GM10248 (cell line): Measurements from ENCODE around the gene EPHA6.

Experiments
- CTCF ChIA-PET: fragments of 300-600 bp; sonication (Branson Sonifier 250); formaldehyde crosslinking; extraction: SDS; loops from one replicate; lab custom pipeline; 2021; ENCODE audit warnings: antibody characterized with exemption; lab: Yijun Ruan, JAX
- POLR2A ChIA-PET: fragments of 350-650 bp; sonication (Branson Sonifier 250); formaldehyde crosslinking; extraction: SDS; loops from one replicate; lab custom pipeline; 2020; ENCODE audit warnings: antibody characterized with exemption; lab: Yijun Ruan, JAX
- DNase-seq: peaks from one replicate; pipeline ENCODE4 v3.0.0; 2012; ENCODE audit errors: extremely low spot score
- CTCF ChIP-seq: IDR thresholded peaks from 2 replicates; pipeline ENCODE4 v1.5.1; 2012; ENCODE audit warnings: mild to moderate bottlenecking, low read depth; ENCODE audit errors: extremely low read depth, missing control alignments, control extremely low read depth

EPHA6 gene

DNA sequence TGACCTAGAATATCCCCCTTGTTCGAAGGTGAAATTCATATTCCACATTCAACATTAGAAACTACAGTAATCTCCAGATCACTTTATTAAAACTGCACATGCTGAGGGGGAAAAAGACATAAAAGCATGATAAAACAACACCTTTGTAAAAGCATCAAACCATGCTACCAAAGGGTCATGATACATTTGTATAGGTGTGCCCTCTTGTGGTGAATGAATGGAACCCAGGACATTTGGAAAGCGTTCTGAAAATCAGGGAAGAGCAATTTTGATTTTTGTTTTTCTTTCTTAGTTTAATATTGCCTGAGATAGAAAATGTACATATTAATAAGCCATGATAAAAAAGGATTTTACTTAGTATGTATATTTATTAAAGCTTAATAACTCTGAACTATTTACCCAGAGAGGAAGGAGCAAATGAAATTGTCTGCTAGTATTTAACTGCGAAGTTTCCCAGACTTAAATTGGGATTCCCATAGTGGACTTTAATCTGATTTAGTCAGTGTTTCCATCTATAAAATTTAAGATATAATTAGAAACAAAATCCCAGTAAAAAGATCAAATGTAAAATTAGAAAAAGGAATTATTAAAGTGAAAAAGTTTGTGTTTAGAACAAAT, 844.4 kb downstream of the EPHA6 start:
- TF ChIP-seq CTCF: peak; percentile 52
- peak; percentile 5 for DNase-seq
- POLR2A ChIA-PET: no interaction called here

DNA sequence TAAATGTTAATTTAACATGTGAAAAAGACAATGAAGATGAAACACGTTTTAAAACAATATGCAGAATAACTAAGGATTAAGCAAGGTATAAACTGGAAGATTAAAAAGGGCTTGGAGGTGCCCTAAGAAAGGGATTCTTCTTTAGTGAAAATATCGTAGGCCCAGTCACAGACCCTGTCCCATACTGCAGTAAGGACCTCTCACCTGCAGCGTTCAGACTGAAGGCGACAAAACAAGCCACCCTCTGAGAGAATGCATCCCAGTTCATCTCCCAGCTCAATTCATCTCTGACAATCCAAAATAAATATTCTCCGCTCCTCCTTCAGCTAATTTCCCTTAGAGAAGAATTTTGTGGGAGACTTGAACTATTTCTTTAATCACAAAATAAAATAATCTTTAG, 847.9 kb downstream of the EPHA6 start:
- ChIA-PET CTCF (no interaction called here), POLR2A (no interaction called here)
- no peak for DNase-seq

More for the DNA sequence above, 844.4 kb downstream of the EPHA6 start:
- CTCF ChIA-PET: no interaction called here

DNA sequence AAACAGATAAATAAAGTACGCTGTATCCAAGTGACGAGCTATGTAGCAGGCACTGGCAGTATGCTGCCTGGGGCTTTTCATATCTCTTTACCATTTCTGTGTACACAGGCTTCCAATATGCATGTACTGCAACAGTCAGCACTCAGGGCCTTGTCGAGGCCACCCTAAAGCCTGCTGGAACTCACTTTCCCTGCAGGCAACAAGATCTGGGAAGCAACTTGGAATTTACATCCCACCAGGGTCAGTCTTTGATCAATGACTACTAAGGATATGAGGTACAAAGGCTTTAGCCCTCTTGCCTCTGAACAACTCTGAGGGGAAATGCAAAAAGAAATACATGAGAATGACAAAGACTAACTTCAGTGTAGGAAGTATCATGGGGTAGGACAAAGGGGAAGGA, 848.4 kb downstream of the EPHA6 start:
- ChIA-PET CTCF (no interaction called here), POLR2A (no interaction called here)
- no peak for TF ChIP-seq CTCF
- DNase-seq: no peak

More for the DNA sequence above, 847.9 kb downstream of the EPHA6 start:
- TF ChIP-seq CTCF: no peak

DNA sequence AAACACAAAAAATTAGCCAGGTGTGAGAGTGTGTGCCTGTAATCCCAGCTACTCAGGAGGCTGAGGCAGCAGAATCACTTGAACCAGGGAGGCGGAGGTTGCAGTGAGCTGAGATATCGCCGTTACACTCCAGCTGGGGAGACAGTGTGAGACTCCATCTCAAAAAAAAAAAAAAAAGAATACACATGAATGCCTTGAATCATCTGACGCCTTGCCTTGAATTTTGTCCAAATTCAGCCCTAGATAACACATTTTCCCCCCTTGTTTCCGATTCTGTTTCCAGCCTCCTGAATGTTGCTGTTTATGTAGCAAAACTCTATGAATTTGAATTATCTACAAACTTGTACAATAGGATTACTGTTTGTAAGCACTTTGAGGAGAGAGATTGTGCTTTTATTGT, 851.5 kb downstream of the EPHA6 start:
- ChIA-PET CTCF (no interaction called here), POLR2A (no interaction called here)
- no peak for DNase-seq
- TF ChIP-seq CTCF: no peak

DNA sequence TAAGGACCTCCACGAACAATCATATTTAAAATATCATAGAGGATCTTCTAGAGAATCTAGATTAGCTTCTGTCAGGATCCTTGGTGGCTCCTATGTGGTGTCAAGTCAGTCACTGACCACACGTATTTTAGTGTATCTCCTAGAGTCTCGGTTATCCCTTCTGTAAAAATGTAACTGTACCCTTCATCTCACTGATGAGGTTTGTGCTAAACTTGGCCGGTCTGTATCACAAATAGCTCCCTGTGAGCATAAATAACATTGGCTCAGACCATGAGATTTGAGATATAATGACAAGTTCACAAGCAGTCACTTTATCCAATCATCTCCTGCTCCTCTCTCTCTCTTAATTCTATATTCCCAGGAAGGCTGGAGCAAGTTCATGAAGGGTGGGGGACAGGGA, 856.6 kb downstream of the EPHA6 start:
- POLR2A ChIA-PET: no interaction called here
- no peak for DNase-seq
- CTCF ChIA-PET: interaction anchor here (0.9 to 1.5 kb wide), 3 partner anchors 10 to 48 kb away, joined by 3 read pairs; no protein-coding TSS in a partner anchor
- no peak for TF ChIP-seq CTCF

DNA sequence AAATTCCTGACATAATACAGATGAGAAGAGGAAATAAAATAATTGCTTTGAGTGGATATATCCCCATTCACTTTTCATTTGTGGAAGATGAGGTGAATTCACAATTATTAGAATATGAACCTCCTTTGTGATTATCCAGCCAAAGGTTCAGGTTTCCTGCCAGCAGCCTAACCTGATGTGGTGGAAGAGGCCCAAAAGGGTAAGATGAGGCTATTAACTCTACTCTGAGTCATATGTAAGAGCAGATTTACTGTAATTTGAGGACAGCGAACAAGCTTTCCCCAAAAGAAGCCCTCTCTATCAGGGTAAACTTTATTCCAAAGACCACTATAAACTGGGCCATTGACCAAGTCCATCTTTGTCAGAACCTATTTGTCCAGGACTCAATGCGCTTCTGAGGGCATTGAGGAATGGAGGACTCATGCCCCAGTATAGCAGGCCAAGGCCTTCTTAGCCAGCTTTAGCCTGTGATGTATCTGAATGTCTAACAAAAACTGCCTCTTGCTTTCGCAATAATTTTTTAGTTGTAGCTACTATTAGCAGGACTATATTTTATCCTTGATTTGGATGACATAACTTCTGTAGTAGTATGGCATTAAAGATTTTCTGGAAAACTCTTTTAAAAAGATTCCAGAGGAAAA, 859.1 kb downstream of the EPHA6 start:
- no peak for DNase-seq
- TF ChIP-seq CTCF: no peak
- CTCF ChIA-PET: interaction anchor here (1.2 to 1.3 kb wide), 2 partner anchors 10 to 20 kb away, joined by 3 read pairs; no protein-coding TSS in a partner anchor
- POLR2A ChIA-PET: no interaction called here
